Measurements from ENCODE around the gene ZNF668. TPM values are rescaled to one million over a fixed set of nuclear protein-coding genes. Genes with fewer than 3 reads are reported as not detected.

Gene ZNF668
- total RNA-seq, 4 donors from 2014 or later: 9.6 to 19.3 (median 10.6) TPM

GRCh38 chr16:31025339-31025738, 48.7 kb downstream of the ZNF668 start:
- H3K36me3 ChIP-seq: no peaks in the 10 kb centered on the region
- H3K27me3 ChIP-seq: no peaks in the 10 kb centered on the region
- no peaks in the 10 kb centered on the region for H3K9me3 ChIP-seq
- WGBS: 75% methylated on average over 5 of the region's 5 CpGs
- no peaks in the 10 kb centered on the region for H3K4me1 ChIP-seq
- no peak for DNase-seq (ENCODE audit: extremely low spot score)
- intact Hi-C loops (cut with DNase I): no loop called here
- no peak for TF ChIP-seq POLR2A (IDR thresholded peaks at IDR 0.05; ENCODE audit: low read depth)
- TF ChIP-seq EP300 (IDR thresholded peaks at IDR 0.05): no peak
- TF ChIP-seq CTCF (IDR thresholded peaks at IDR 0.05): no peak
- TF ChIP-seq POLR2AphosphoS5 (IDR thresholded peaks at IDR 0.05): no peak
- no peak overlapping the region for H3K27ac ChIP-seq (replicated peaks in 1 of 4)
- H3K4me3 ChIP-seq: no peak overlapping the region

GRCh38 chr16:31023627-31024226, 50.3 kb downstream of the ZNF668 start:
- no peak for DNase-seq (ENCODE audit: extremely low spot score)
- Histone ChIP-seq H3K4me3 (no peak overlapping the region), H3K27ac (replicated peaks in 1 of 4) (no peak overlapping the region), H3K27me3 (no peaks in the 10 kb centered on the region), H3K36me3 (no peaks in the 10 kb centered on the region), H3K4me1 (no peaks in the 10 kb centered on the region), H3K9me3 (no peaks in the 10 kb centered on the region)
- intact Hi-C loops (cut with DNase I): no loop called here
- TF ChIP-seq POLR2A (IDR thresholded peaks at IDR 0.05; ENCODE audit: low read depth) (no peak), EP300 (IDR thresholded peaks at IDR 0.05) (no peak), POLR2AphosphoS5 (IDR thresholded peaks at IDR 0.05) (no peak), CTCF (IDR thresholded peaks at IDR 0.05) (no peak)
- whole genome bisulfite sequencing: 74% methylated on average over 6 of the region's 6 CpGs

GRCh38 chr16:31023252-31023602, 50.8 kb downstream of the ZNF668 start:
- H3K27me3 ChIP-seq: no peaks in the 10 kb centered on the region
- H3K27ac ChIP-seq (replicated peaks in 1 of 4): no peak overlapping the region
- WGBS: 94% methylated on average over 4 of the region's 4 CpGs
- no peak for DNase-seq (ENCODE audit: extremely low spot score)
- TF ChIP-seq CTCF (IDR thresholded peaks at IDR 0.05): no peak
- TF ChIP-seq POLR2AphosphoS5 (IDR thresholded peaks at IDR 0.05): no peak
- no peak for TF ChIP-seq EP300 (IDR thresholded peaks at IDR 0.05)
- no peak for TF ChIP-seq POLR2A (IDR thresholded peaks at IDR 0.05; ENCODE audit: low read depth)
- intact Hi-C loops (cut with DNase I): no loop called here
- no peaks in the 10 kb centered on the region for H3K4me1 ChIP-seq
- no peaks in the 10 kb centered on the region for H3K9me3 ChIP-seq
- H3K4me3 ChIP-seq: no peak overlapping the region
- H3K36me3 ChIP-seq: no peaks in the 10 kb centered on the region

- WGBS: 84% methylated on average over 12 of the region's 12 CpGs
- H3K9me3 ChIP-seq: no peaks in the 10 kb centered on the region
- TF ChIP-seq POLR2A (IDR thresholded peaks at IDR 0.05; ENCODE audit: low read depth): no peak
- TF ChIP-seq EP300 (IDR thresholded peaks at IDR 0.05): no peak
- TF ChIP-seq CTCF (IDR thresholded peaks at IDR 0.05): no peak
- TF ChIP-seq POLR2AphosphoS5 (IDR thresholded peaks at IDR 0.05): no peak
Measured at GRCh38 chr16:31022544-31023251, 51.3 kb downstream of the ZNF668 start.

More at GRCh38 chr16:31022544-31023251, 51.3 kb downstream of the ZNF668 start:
- intact Hi-C loops (cut with DNase I): no loop called here
- H3K4me3 ChIP-seq: no peak overlapping the region
- DNase-seq (ENCODE audit: extremely low spot score): no peak
- H3K4me1 ChIP-seq: no peaks in the 10 kb centered on the region
- H3K27me3 ChIP-seq: no peaks in the 10 kb centered on the region
- no peaks in the 10 kb centered on the region for H3K36me3 ChIP-seq
- H3K27ac ChIP-seq (replicated peaks in 1 of 4): no peak overlapping the region
